CD4-positive, alpha-beta memory T cell (primary cell): Measurements from ENCODE around the gene EDEM2. TPM values are rescaled to one million over a fixed set of nuclear protein-coding genes. Genes with fewer than 3 reads are reported as not detected.
A peak's percentile ranks its signal among the peaks of the same experiment; 100 is the strongest.
"Not testable (repeated sequence)": the region's sequence is repeated elsewhere in the genome, so short reads cannot be mapped to it uniquely, and the experiment has no call there.

Source experiments
- CTCF ChIA-PET: fragments of 350-600 bp; sonication (Branson Sonifier 250); formaldehyde crosslinking; loops from one replicate; lab custom pipeline; 2021; ENCODE audit warnings: inconsistent platforms; ENCODE audit not compliant: partially characterized antibody; lab: Charles Lee
- POLR2A ChIA-PET: fragments of 350-600 bp; sonication (Branson Sonifier 250); formaldehyde crosslinking; loops from one replicate; lab custom pipeline; 2021; ENCODE audit not compliant: partially characterized antibody; lab: Charles Lee
- DNase-seq, 5 donors: peaks; one replicate each; pipeline versions ENCODE4 v3.0.0 to v3.0.0-alpha.2; 2020 to 2022; ENCODE audit warnings: mixed read lengths in 1 of 5
- H3K27ac ChIP-seq: one replicate; pipeline ENCODE4 v1.7.0; 2013; ENCODE audit warnings: low read depth, low read length
- H3K27me3 ChIP-seq: 2 replicates; pipeline ENCODE4 v1.7.0; 2013; ENCODE audit warnings: mild to moderate bottlenecking, low read length, moderate library complexity; ENCODE audit not compliant: insufficient read depth
- H3K36me3 ChIP-seq: 2 replicates; pipeline ENCODE4 v1.7.0; 2013; ENCODE audit warnings: mild to moderate bottlenecking, low read length, moderate library complexity; ENCODE audit not compliant: insufficient read depth
- H3K4me1 ChIP-seq: 2 replicates; pipeline ENCODE4 v1.7.0; 2013; ENCODE audit warnings: mild to moderate bottlenecking, low read length, moderate library complexity; ENCODE audit not compliant: insufficient read depth
- H3K4me3 ChIP-seq, 2 donors: one replicate each; pipeline ENCODE4 v1.7.0; 2013; ENCODE audit warnings: low read length in 2 of 2, mild to moderate bottlenecking in 1 of 2
- H3K9me3 ChIP-seq, 2 donors: one replicate each; pipeline ENCODE4 v1.7.0; 2013; ENCODE audit warnings: low read length in 2 of 2, control low read depth in 1 of 2; ENCODE audit not compliant: control insufficient read depth in 1 of 2
- H3K27ac Mint-ChIP-seq, 7 donors: one replicate each; pipeline ENCODE4 v1.8.0; 2020 to 2021; ENCODE audit warnings: mixed read lengths in 7 of 7, mild to moderate bottlenecking in 6 of 7, inconsistent platforms in 3 of 7, moderate library complexity in 3 of 7
- H3K27me3 Mint-ChIP-seq, 2 donors: one replicate each; pipeline ENCODE4 v1.8.0; 2020 to 2021; ENCODE audit warnings: mixed read lengths in 2 of 2
- H3K36me3 Mint-ChIP-seq, 2 donors: one replicate each; pipeline ENCODE4 v1.8.0; 2020 to 2021; ENCODE audit warnings: mixed read lengths in 2 of 2, inconsistent platforms in 1 of 2, mild to moderate bottlenecking in 1 of 2
- H3K4me1 Mint-ChIP-seq, 4 donors: one replicate each; pipeline ENCODE4 v1.8.0; 2020 to 2021; ENCODE audit warnings: mixed read lengths in 4 of 4, mild to moderate bottlenecking in 1 of 4
- H3K4me3 Mint-ChIP-seq, 8 donors: one replicate each; pipeline ENCODE4 v1.8.0; 2020 to 2021; ENCODE audit warnings: mixed read lengths in 8 of 8, mild to moderate bottlenecking in 7 of 8, moderate library complexity in 6 of 8, inconsistent platforms in 3 of 8
- H3K9me3 Mint-ChIP-seq, 8 donors: one replicate each; pipeline ENCODE4 v1.8.0; 2020 to 2021; ENCODE audit warnings: mixed read lengths in 8 of 8, mild to moderate bottlenecking in 5 of 8, inconsistent platforms in 3 of 8, moderate library complexity in 1 of 8
- intact Hi-C: fragments of 100-400 bp; cut with micrococcal nuclease; formaldehyde crosslinking; loops from one replicate; pipeline ENCODE4 v1.15.1; 2023
- polyA plus RNA-seq, 2 donors: library from polyadenylated mRNA; unstranded; fragments of 300-500 nt; fragmentation: Illumina TruSeq; gene quantifications; one replicate each; pipeline ENCODE4 v1.2.3, GENCODE V29; 2021
- total RNA-seq, 2 experiments: library from RNA; stranded (reverse); gene quantifications; one replicate each; pipeline ENCODE4 v1.2.3, GENCODE V29; 2021

EDEM2 gene
- total and polyA plus RNA-seq, 4 experiments from 2014 or later: 27.2 to 62.1 (median 39.8) TPM

- not testable (repeated sequence) for H3K4me1 Mint-ChIP-seq
Observed at GRCh38 chr20:35189223-35189622, 42.1 kb upstream of the EDEM2 start.

GRCh38 chr20:35187584-35188190 lies 40.6 kb upstream of the EDEM2 start:
- H3K9me3 Mint-ChIP-seq: no peaks in the 10 kb centered on the region
- H3K27me3 Mint-ChIP-seq: no peaks in the 10 kb centered on the region
- no peak for DNase-seq
- Histone ChIP-seq H3K27me3 (no peaks in the 10 kb centered on the region), H3K27ac (no peak overlapping the region), H3K4me1 (no peaks in the 10 kb centered on the region), H3K4me3 (no peak overlapping the region), H3K36me3 (no peaks in the 10 kb centered on the region), H3K9me3 (no peaks in the 10 kb centered on the region)
- peaks cover 9 to 40% of the 10 kb centered on the region in 2 donors for H3K36me3 Mint-ChIP-seq
- ChIA-PET CTCF (interaction anchor here (0.8 to 1.0 kb wide), 2 partner anchors 12 to 20 kb away, joined by 3 to 4 read pairs; no protein-coding TSS in a partner anchor), POLR2A (no interaction called here)
- intact Hi-C loops: no loop called here
- H3K27ac Mint-ChIP-seq: no peak overlapping the region
- no peak overlapping the region for H3K4me3 Mint-ChIP-seq
- no peaks in the 10 kb centered on the region for H3K4me1 Mint-ChIP-seq

More at GRCh38 chr20:35189223-35189622, 42.1 kb upstream of the EDEM2 start:
- POLR2A ChIA-PET, H3K4me3 Mint-ChIP-seq, H3K4me1 ChIP-seq, intact Hi-C loops, CTCF ChIA-PET, H3K27me3 Mint-ChIP-seq, H3K27ac Mint-ChIP-seq, DNase-seq, H3K36me3 ChIP-seq, H3K27me3 ChIP-seq, H3K9me3 Mint-ChIP-seq, H3K9me3 ChIP-seq, H3K27ac ChIP-seq, H3K4me3 ChIP-seq: not testable (repeated sequence)
- H3K36me3 Mint-ChIP-seq: peaks cover 13 to 37% of the 10 kb centered on the region in 2 donors

- H3K27ac ChIP-seq, H3K9me3 Mint-ChIP-seq, H3K4me3 ChIP-seq, H3K4me1 Mint-ChIP-seq, H3K27ac Mint-ChIP-seq, H3K9me3 ChIP-seq, H3K27me3 ChIP-seq, H3K4me3 Mint-ChIP-seq, DNase-seq, H3K27me3 Mint-ChIP-seq, H3K36me3 ChIP-seq, H3K4me1 ChIP-seq, intact Hi-C loops, CTCF ChIA-PET, POLR2A ChIA-PET: not testable (repeated sequence)
- peaks cover 9 to 44% of the 10 kb centered on the region in 2 donors for H3K36me3 Mint-ChIP-seq
Observed at GRCh38 chr20:35186691-35187289, 39.7 kb upstream of the EDEM2 start.

- intact Hi-C loops: no loop called here
- Histone ChIP-seq H3K4me1 (no peaks in the 10 kb centered on the region), H3K27me3 (no peaks in the 10 kb centered on the region), H3K9me3 (no peaks in the 10 kb centered on the region), H3K4me3 (no peak overlapping the region), H3K36me3 (no peaks in the 10 kb centered on the region), H3K27ac (no peak overlapping the region)
- Mint-ChIP-seq H3K27ac (no peak overlapping the region), H3K36me3 (peaks cover 3 to 41% of the 10 kb centered on the region in 2 donors), H3K4me1 (no peaks in the 10 kb centered on the region), H3K27me3 (no peaks in the 10 kb centered on the region), H3K9me3 (no peaks in the 10 kb centered on the region), H3K4me3 (no peak overlapping the region)
- no peak for DNase-seq
- CTCF ChIA-PET: no interaction called here
- POLR2A ChIA-PET: no interaction called here
Observed at GRCh38 chr20:35181731-35182130, 34.6 kb upstream of the EDEM2 start.

GRCh38 chr20:35180266-35180665 lies 33.1 kb upstream of the EDEM2 start:
- H3K27me3 Mint-ChIP-seq: no peaks in the 10 kb centered on the region
- Histone ChIP-seq H3K27me3 (no peaks in the 10 kb centered on the region), H3K4me3 (no peak overlapping the region), H3K36me3 (no peaks in the 10 kb centered on the region), H3K27ac (no peak overlapping the region), H3K9me3 (no peaks in the 10 kb centered on the region), H3K4me1 (no peaks in the 10 kb centered on the region)
- H3K4me1 Mint-ChIP-seq: no peaks in the 10 kb centered on the region
- no peak for DNase-seq
- intact Hi-C loops: no loop called here
- ChIA-PET CTCF (interaction anchor here (0.8 to 1.4 kb wide), 2 partner anchors 14 to 34 kb away, joined by 3 read pairs; no protein-coding TSS in a partner anchor), POLR2A (interaction anchor here (1.4 kb wide), 1 partner anchor 33 kb away, joined by 3 read pairs; the partner anchor contains the start of gene EDEM2)
- peaks cover 3 to 41% of the 10 kb centered on the region in 2 donors for H3K36me3 Mint-ChIP-seq
- H3K27ac Mint-ChIP-seq: no peak overlapping the region
- H3K4me3 Mint-ChIP-seq: no peak overlapping the region
- no peaks in the 10 kb centered on the region for H3K9me3 Mint-ChIP-seq

GRCh38 chr20:35179292-35180212 lies 32.4 kb upstream of the EDEM2 start:
- no peak for DNase-seq
- intact Hi-C loops: no loop called here
- Histone ChIP-seq H3K9me3 (no peaks in the 10 kb centered on the region), H3K27me3 (no peaks in the 10 kb centered on the region), H3K4me3 (no peak overlapping the region), H3K36me3 (no peaks in the 10 kb centered on the region), H3K27ac (no peak overlapping the region), H3K4me1 (no peaks in the 10 kb centered on the region)
- POLR2A ChIA-PET: interaction anchor here (1.4 kb wide), 1 partner anchor 32 kb away, joined by 3 read pairs; the partner anchor contains the start of gene EDEM2
- H3K27ac Mint-ChIP-seq: peak overlapping the region in 1 of 7 donors; percentile 24
- no peak overlapping the region for H3K4me3 Mint-ChIP-seq
- peaks cover 1 to 40% of the 10 kb centered on the region in 2 donors for H3K36me3 Mint-ChIP-seq
- no peaks in the 10 kb centered on the region for H3K27me3 Mint-ChIP-seq
- no peaks in the 10 kb centered on the region for H3K4me1 Mint-ChIP-seq
- H3K9me3 Mint-ChIP-seq: no peaks in the 10 kb centered on the region
- CTCF ChIA-PET: interaction anchor here (0.7 to 1.4 kb wide), 3 partner anchors 13 to 79 kb away, joined by 3 read pairs; no protein-coding TSS in a partner anchor

GRCh38 chr20:35176132-35176531 lies 29.0 kb upstream of the EDEM2 start:
- H3K4me1 Mint-ChIP-seq: peaks cover 9 to 16% (median 11%) of the 10 kb centered on the region in 4 donors
- no peaks in the 10 kb centered on the region for H3K9me3 Mint-ChIP-seq
- peaks cover 9% of the 10 kb centered on the region for H3K4me1 ChIP-seq
- peaks cover 1 to 25% of the 10 kb centered on the region in 2 donors for H3K36me3 Mint-ChIP-seq
- no peak overlapping the region for H3K27ac ChIP-seq
- no peaks in the 10 kb centered on the region for H3K9me3 ChIP-seq
- no peaks in the 10 kb centered on the region for H3K36me3 ChIP-seq
- DNase-seq: no peak
- CTCF ChIA-PET: interaction anchor here (0.6 to 1.2 kb wide), 2 partner anchors 9 to 12 kb away, joined by 3 read pairs; no protein-coding TSS in a partner anchor
- no peak overlapping the region for H3K27ac Mint-ChIP-seq
- no peak overlapping the region for H3K4me3 ChIP-seq
- no peak overlapping the region for H3K4me3 Mint-ChIP-seq
- POLR2A ChIA-PET: no interaction called here
- H3K27me3 ChIP-seq: no peaks in the 10 kb centered on the region
- intact Hi-C loops: no loop called here
- no peaks in the 10 kb centered on the region for H3K27me3 Mint-ChIP-seq
